GM12878 (cell line): Measurements from ENCODE around the gene SLC25A17. TPM values are rescaled to one million over a fixed set of nuclear protein-coding genes. Genes with fewer than 3 reads are reported as not detected.

Experiments
- ATAC-seq: fragments of 200-7000 bp; cut with Tn5 transposase; 3 replicates; pipeline ENCODE4 v1.9.1; 2020; ENCODE audit warnings: mild to moderate bottlenecking, moderate library complexity
- BruUV-seq: library from RNA; stranded (reverse); fragments of 400-500 nt; replicated peaks from 2 replicates; lab custom pipeline; 2021; lab: Mats Ljungman, UMichigan
- CTCF ChIA-PET: fragments of 300-600 bp; sonication (Branson Sonifier 250); formaldehyde crosslinking; extraction: SDS; loops from one replicate; lab custom pipeline; 2021; ENCODE audit warnings: inconsistent platforms; lab: Yijun Ruan, JAX
- POLR2A ChIA-PET: fragments of 350-600 bp; formaldehyde crosslinking; extraction: SDS; loops from one replicate; lab custom pipeline; 2021; ENCODE audit warnings: inconsistent platforms; lab: Charles Lee
- RAD21 ChIA-PET: fragments of 300-600 bp; sonication (Branson Sonifier 250); formaldehyde crosslinking; loops from one replicate; lab custom pipeline; 2023; ENCODE audit warnings: antibody characterized with exemption; ENCODE audit not compliant: unreplicated experiment; lab: Charles Lee
- SMC1A ChIA-PET: fragments of 300-600 bp; sonication (Branson Sonifier 250); formaldehyde crosslinking; loops from one replicate; lab custom pipeline; 2023; ENCODE audit not compliant: unreplicated experiment, uncharacterized antibody; lab: Charles Lee
- DNase-seq: peaks from one replicate; pipeline ENCODE4 v3.0.0-alpha.2; 2011; ENCODE audit warnings: low read depth, low spot score
- FAIRE-seq: peaks from 3 replicates; lab custom pipeline; 2011; peaks lifted over from hg19 to GRCh38; lab: Jason Lieb, UNC
- H2AFZ ChIP-seq: 2 replicates; pipeline ENCODE4 v1.6.0; 2011; ENCODE audit warnings: low read depth, low read length, control low read depth; ENCODE audit not compliant: control insufficient read depth
- H3K27ac ChIP-seq: 2 replicates; pipeline ENCODE4 v1.5.1; 2011; ENCODE audit warnings: control low read depth; ENCODE audit not compliant: control insufficient read depth, insufficient read depth
- H3K27me3 ChIP-seq, 2 experiments: replicated peaks in 1 of 2; 2 replicates each; pipeline versions ENCODE4 v1.6.0 to v1.6.1; 2011; ENCODE audit warnings: low read length in 1 of 2; ENCODE audit not compliant: control insufficient read depth in 2 of 2, insufficient read depth in 2 of 2
- H3K36me3 ChIP-seq, 2 experiments: 2 replicates each; pipeline ENCODE4 v1.5.1; 2011; ENCODE audit warnings: low read length in 1 of 2; ENCODE audit not compliant: control insufficient read depth in 2 of 2, insufficient read depth in 2 of 2
- H3K4me1 ChIP-seq: 2 replicates; pipeline ENCODE4 v1.6.1; 2011; ENCODE audit warnings: mild to moderate bottlenecking, low read length, moderate library complexity, mixed read lengths; ENCODE audit not compliant: control insufficient read depth, insufficient read depth
- H3K4me2 ChIP-seq: 2 replicates; pipeline ENCODE4 v1.6.0; 2011; ENCODE audit warnings: control low read depth; ENCODE audit not compliant: control insufficient read depth, insufficient read depth
- H3K4me3 ChIP-seq: fragments of 200-600 bp; sonication (generic); 2 replicates; pipeline ENCODE4 v1.5.1; 2016
- H3K79me2 ChIP-seq: 2 replicates; pipeline ENCODE4 v1.6.0; 2011; ENCODE audit warnings: low read length; ENCODE audit not compliant: control insufficient read depth, insufficient read depth
- H3K9ac ChIP-seq: 2 replicates; pipeline ENCODE4 v1.8.0; 2011; ENCODE audit warnings: low read length, control low read depth, mixed read lengths; ENCODE audit not compliant: control insufficient read depth, insufficient read depth
- H3K9me3 ChIP-seq: replicated peaks from 3 replicates; pipeline ENCODE4 v1.5.1; 2011; ENCODE audit warnings: mild to moderate bottlenecking, low read length; ENCODE audit not compliant: control insufficient read depth, insufficient read depth
- H4K20me1 ChIP-seq: 2 replicates; pipeline ENCODE4 v1.6.0; 2011; ENCODE audit not compliant: control insufficient read depth, insufficient read depth
- E2F8 ChIP-seq: fragments of 450-650 bp; IDR thresholded peaks from 2 replicates; pipeline ENCODE4 v1.6.1; 2018; ENCODE audit warnings: mild to moderate bottlenecking, low read depth, moderate library complexity; ENCODE audit not compliant: partially characterized antibody
- IKZF2 ChIP-seq, 2 experiments: fragments of 450-650 bp; IDR thresholded peaks; 2 replicates each; pipeline ENCODE4 v1.6.1; 2017; ENCODE audit warnings: mild to moderate bottlenecking in 2 of 2, moderate library complexity in 2 of 2
- IRF3 ChIP-seq: fragments of 450-650 bp; IDR thresholded peaks from 2 replicates; pipeline ENCODE4 v1.6.1; 2014; ENCODE audit warnings: mild to moderate bottlenecking
- LARP7 ChIP-seq: fragments of 450-650 bp; IDR thresholded peaks from 2 replicates; pipeline ENCODE4 v1.6.1; 2017; ENCODE audit warnings: mild to moderate bottlenecking
- STAT3 ChIP-seq: IDR thresholded peaks from 2 replicates; pipeline ENCODE4 v1.6.1; 2011; ENCODE audit warnings: low read depth, low read length, improper control_type of control experiment
- USF1 ChIP-seq: IDR thresholded peaks from 2 replicates; pipeline ENCODE4 v1.6.1; 2011; ENCODE audit warnings: borderline replicate concordance, low read depth, mild to moderate bottlenecking, moderate library complexity, mixed read lengths, low read length; ENCODE audit not compliant: insufficient read depth; ENCODE audit errors: extremely low read length
- WRNIP1 ChIP-seq: IDR thresholded peaks from 2 replicates; pipeline ENCODE4 v1.6.1; 2011; ENCODE audit warnings: low read depth, low read length, improper control_type of control experiment, borderline replicate concordance
- YBX1 ChIP-seq: fragments of 450-650 bp; IDR thresholded peaks from 2 replicates; pipeline ENCODE4 v1.6.1; 2016; ENCODE audit warnings: antibody characterized with exemption
- ZBTB40 ChIP-seq: fragments of 450-650 bp; IDR thresholded peaks from 2 replicates; pipeline ENCODE4 v1.6.1; 2016; ENCODE audit warnings: mild to moderate bottlenecking, moderate library complexity, borderline replicate concordance
- ZNF592 ChIP-seq: fragments of 450-650 bp; IDR thresholded peaks from 2 replicates; pipeline ENCODE4 v1.6.1; 2017; ENCODE audit warnings: mild to moderate bottlenecking, moderate library complexity
- WGBS: methylation state at CpG from one replicate; pipeline ENCODE4 v1.1.6; 2016; ENCODE audit warnings: low lambda C conversion rate; ENCODE audit not compliant: insufficient replicate concordance, insufficient coverage; ENCODE audit errors: missing lambda C conversion rate; 5-methylcytosine and 5-hydroxymethylcytosine counted together
- in situ Hi-C: fragments of 300-500 bp; cut with MboI; formaldehyde crosslinking; loops from 9 replicates; pipeline ENCODE4 v1.14.3; 2018; ENCODE audit warnings: mixed read lengths
- intact Hi-C: fragments of 100-400 bp; cut with micrococcal nuclease; formaldehyde crosslinking; loops from one replicate; pipeline ENCODE4 v1.14.2; 2022; ENCODE audit not compliant: unreplicated experiment
- polyA plus RNA-seq, 11 experiments: library from polyadenylated mRNA; depleted of rRNA in 4 of 11; unstranded in 6 of 11; stranded (reverse) in 5 of 11; fragments of >200 nt; fragmentation: Nextera tagmentation in 4 of 11; fragmentation: Illumina TruSeq in 1 of 11; extraction: Ambion mirVana in 4 of 11; extraction: Trizol in 1 of 11; gene quantifications; 1 replicate in 1 of 11; 2 replicates in 10 of 11; pipeline versions ENCODE4 v1.2.1 to v1.2.3, GENCODE V29; 2011 to 2016; ENCODE audit warnings: inconsistent platforms in 2 of 11, missing spikeins in 2 of 11, low read depth in 1 of 11
- total RNA-seq, 4 experiments: library from RNA; depleted of rRNA in 3 of 4; stranded (reverse); fragments of >200 nt in 3 of 4; fragmentation: Illumina TruSeq in 1 of 4; extraction: Trizol in 1 of 4; gene quantifications; 2 replicates each; pipeline versions ENCODE4 v1.2.1 to v1.2.3, GENCODE V29; 2013 to 2021

Gene SLC25A17
- total and polyA plus RNA-seq, 10 of the 15 experiments (the other 5 are each of a cell fraction or from before 2014, with no cell fraction given), result 37.5 to 113 (median 62.3) TPM

- Histone ChIP-seq H3K79me2 (no peaks in the 10 kb centered on the region), H3K27ac (no peak overlapping the region), H3K4me2 (no peak overlapping the region), H3K4me3 (no peak overlapping the region), H3K36me3 (no peaks in the 10 kb centered on the region), H3K4me1 (no peaks in the 10 kb centered on the region), H3K9me3 (no peaks in the 10 kb centered on the region; the same call in 2 of the 3 replicates), H4K20me1 (no peaks in the 10 kb centered on the region), H3K27me3 (no peaks in the 10 kb centered on the region), H3K9ac (no peak overlapping the region), H2AFZ (no peak overlapping the region)
- in situ Hi-C loops, result no loop called here
- SMC1A ChIA-PET, result interaction anchor here (1.0 to 1.2 kb wide), 2 partner anchors 23 to 64 kb away, joined by 3 to 4 read pairs; no protein-coding TSS in a partner anchor
- WGBS, result 25% methylated on average over 1 of the region's 1 CpG
- FAIRE-seq, result no peak
- POLR2A ChIA-PET, result interaction anchor here (0.6 kb wide), 1 partner anchor 1156 kb away, joined by 3 read pairs; no protein-coding TSS in a partner anchor
- ATAC-seq, result no peak
- intact Hi-C loops, result no loop called here
- RAD21 ChIA-PET, result interaction anchor here (1.6 kb wide), 1 partner anchor 152 kb away, joined by 4 read pairs; no protein-coding TSS in a partner anchor
- no peak for DNase-seq
- CTCF ChIA-PET, result interaction anchor here (0.6 to 1.5 kb wide), 2 partner anchors 13 to 398 kb away, joined by 3 to 5 read pairs; no protein-coding TSS in a partner anchor
- BruUV-seq, result no TSS peak
- no peak for TF ChIP-seq ZBTB40
- TF ChIP-seq LARP7, result no peak
- no peak for TF ChIP-seq WRNIP1
- no peak for TF ChIP-seq IKZF2 (IDR thresholded peaks at IDR 0.05)
- no peak for TF ChIP-seq IRF3
- TF ChIP-seq ZNF592, result no peak
- TF ChIP-seq E2F8, result no peak
- no peak for TF ChIP-seq YBX1
- TF ChIP-seq STAT3, result no peak
- no peak for TF ChIP-seq USF1
Observed at GRCh38 chr22:40747361-40747760, 71.8 kb downstream of the SLC25A17 start.
